WERI-Rb-1 (cell line): Measurements from ENCODE around the gene NIN.
A peak's percentile ranks its signal among the peaks of the same experiment; 100 is the strongest.

Source experiments
- DNase-seq: peaks from one replicate; pipeline ENCODE4 v3.0.0-alpha.2; 2020
- H3K27ac ChIP-seq: fragments of 250-450 bp; sonication (Bioruptor Pico); 2 replicates; pipeline ENCODE4 v1.5.1; 2020; ENCODE audit warnings: mild to moderate bottlenecking, moderate library complexity
- H3K27me3 ChIP-seq: fragments of 250-450 bp; sonication (Bioruptor Pico); 2 replicates; pipeline ENCODE4 v1.5.1; 2021; ENCODE audit warnings: mild to moderate bottlenecking, low read depth, moderate library complexity; ENCODE audit not compliant: insufficient read depth, severe bottlenecking
- H3K36me3 ChIP-seq: fragments of 250-450 bp; sonication (Bioruptor Pico); 2 replicates; pipeline ENCODE4 v1.5.1; 2020; ENCODE audit warnings: mild to moderate bottlenecking, moderate library complexity
- H3K4me3 ChIP-seq: 2 replicates; pipeline ENCODE4 v1.5.1; 2011; ENCODE audit warnings: low read depth, mild to moderate bottlenecking, control low read depth, low read length
- H3K9me3 ChIP-seq: fragments of 250-450 bp; sonication (Bioruptor Pico); 2 replicates; pipeline ENCODE4 v1.5.1; 2021; ENCODE audit warnings: mild to moderate bottlenecking, moderate library complexity; ENCODE audit not compliant: severe bottlenecking
- TF ChIP-seq, protein P1 (sequence below): IDR thresholded peaks from 2 replicates; pipeline ENCODE4 v1.5.1; 2011; ENCODE audit warnings: low read depth, mild to moderate bottlenecking, control low read depth, inconsistent platforms, low read length

Gene NIN

DNA sequence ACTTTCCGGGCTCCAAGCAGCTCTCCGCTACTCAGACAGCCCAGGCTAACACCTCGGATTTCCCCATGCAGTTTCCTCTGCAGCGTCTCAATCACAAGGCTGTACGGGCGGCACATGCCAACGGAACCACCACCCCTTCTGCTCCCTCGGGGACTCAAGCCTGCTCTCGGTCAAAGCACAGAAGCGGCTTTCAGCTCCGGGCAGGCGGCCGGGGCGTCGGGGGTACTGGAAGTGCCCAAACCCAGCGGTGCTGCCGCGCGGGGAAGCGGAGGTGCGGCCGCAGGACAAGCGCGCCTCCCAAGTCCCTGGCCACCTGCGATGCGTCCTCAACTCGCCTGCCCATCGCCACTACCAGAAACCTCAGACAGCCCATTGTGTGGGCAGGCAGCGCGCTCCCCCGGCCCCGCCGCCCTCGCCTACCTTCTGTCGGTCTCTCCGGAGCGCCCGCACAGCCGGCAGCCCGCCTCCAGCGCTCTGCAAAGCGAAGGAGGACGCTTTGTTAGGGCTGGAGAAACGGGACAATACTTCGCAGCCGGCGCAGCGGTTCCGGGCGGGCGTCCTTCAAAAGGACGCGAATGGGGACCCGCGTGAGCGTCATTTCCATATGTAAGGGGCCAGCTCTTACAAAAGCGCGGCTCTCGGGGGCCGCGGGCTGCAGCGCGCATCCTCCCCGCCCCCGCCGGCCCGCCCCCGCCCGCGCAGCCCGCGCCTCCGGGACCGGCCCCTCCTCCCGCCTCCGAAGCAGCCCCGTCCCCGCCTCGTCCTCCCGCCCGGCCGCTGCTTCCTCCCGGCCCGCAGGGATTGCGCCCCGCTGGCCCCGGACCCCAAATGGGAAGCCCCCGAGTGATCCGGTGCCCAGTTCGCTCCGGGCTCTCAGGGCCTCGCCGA is 674 bp downstream of the NIN start:
- TF ChIP-seq, protein P1, sequence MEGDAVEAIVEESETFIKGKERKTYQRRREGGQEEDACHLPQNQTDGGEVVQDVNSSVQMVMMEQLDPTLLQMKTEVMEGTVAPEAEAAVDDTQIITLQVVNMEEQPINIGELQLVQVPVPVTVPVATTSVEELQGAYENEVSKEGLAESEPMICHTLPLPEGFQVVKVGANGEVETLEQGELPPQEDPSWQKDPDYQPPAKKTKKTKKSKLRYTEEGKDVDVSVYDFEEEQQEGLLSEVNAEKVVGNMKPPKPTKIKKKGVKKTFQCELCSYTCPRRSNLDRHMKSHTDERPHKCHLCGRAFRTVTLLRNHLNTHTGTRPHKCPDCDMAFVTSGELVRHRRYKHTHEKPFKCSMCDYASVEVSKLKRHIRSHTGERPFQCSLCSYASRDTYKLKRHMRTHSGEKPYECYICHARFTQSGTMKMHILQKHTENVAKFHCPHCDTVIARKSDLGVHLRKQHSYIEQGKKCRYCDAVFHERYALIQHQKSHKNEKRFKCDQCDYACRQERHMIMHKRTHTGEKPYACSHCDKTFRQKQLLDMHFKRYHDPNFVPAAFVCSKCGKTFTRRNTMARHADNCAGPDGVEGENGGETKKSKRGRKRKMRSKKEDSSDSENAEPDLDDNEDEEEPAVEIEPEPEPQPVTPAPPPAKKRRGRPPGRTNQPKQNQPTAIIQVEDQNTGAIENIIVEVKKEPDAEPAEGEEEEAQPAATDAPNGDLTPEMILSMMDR, result no peak
- H3K27ac ChIP-seq, result peak overlapping the region; percentile 96
- H3K9me3 ChIP-seq, result no peaks in the 10 kb centered on the region
- peaks cover 14% of the 10 kb centered on the region for H3K36me3 ChIP-seq
- DNase-seq, result peak; percentile 57
- peak overlapping the region; percentile 90 for H3K4me3 ChIP-seq
- H3K27me3 ChIP-seq, result no peaks in the 10 kb centered on the region

DNA sequence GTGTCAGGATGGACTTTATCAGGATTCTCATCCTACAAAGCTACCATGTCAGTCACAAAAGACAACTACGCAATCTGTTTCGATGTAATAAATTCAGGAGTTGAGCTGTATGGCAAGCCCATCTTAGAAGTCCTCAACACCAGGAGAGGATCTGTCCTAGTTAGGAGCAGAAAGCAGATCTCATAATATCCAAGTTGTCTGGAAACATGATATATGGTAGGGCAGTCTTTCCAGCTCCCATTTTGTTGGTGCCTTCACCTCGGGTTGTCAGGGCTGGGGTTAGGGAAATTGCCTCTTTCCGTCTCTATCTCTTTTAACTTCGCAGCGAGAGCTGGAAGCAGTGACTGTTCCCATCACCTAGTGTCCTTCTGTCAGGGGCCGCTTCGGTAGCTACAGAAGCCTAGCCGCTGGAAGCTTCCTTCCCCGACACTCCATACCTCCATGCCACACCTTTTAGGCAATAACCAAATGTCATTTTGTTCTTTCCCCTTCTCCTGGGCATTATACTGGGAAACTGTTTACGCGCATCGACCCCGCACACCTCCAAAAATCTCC is 1.4 kb downstream of the NIN start:
- TF ChIP-seq, protein P1, result no peak
- peaks cover 14% of the 10 kb centered on the region for H3K36me3 ChIP-seq

DNA sequence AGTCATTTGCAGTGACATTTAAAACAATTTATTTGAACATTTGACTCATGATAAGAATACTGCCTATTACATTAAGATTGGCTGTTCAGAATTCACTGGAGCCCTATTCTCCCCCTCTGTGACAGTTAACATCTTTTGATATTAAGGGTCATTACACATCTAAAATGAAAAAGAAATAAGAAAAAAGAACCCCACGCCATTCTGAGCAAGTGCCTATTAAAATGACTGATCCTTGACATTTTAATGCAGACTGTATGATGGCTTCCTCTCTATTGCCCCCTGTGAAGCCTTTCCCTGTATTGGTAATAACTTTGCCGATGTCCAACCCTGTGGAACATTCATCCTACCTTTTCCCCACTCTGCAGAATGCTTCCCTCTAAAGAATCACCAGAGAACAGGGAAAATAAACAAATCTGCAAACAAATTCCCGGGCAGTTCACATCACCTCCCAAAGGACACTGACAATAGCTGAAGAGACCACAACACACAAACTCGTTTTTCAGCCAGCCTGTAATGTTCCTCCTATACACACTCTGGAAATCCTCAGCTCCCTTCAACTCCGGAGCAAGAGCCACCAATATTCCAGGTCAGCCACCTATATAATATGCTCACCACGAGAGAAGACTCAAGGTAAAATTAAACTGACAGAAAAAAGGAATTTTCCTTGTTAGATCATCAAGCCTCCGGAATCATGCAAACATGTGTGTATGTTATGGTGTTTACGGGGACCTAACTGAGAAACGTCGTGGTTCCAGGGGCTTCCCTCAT is 2.1 kb downstream of the NIN start:
- Histone ChIP-seq H3K4me3 (peak overlapping the region; percentile 90), H3K27me3 (no peaks in the 10 kb centered on the region), H3K27ac (no peak overlapping the region), H3K36me3 (peaks cover 14% of the 10 kb centered on the region), H3K9me3 (no peaks in the 10 kb centered on the region)
- no peak for DNase-seq
- TF ChIP-seq, protein P1, result no peak

More for the DNA sequence above, 1.4 kb downstream of the NIN start:
- Histone ChIP-seq H3K27me3 (no peaks in the 10 kb centered on the region), H3K27ac (peak overlapping the region; percentile 96), H3K9me3 (no peaks in the 10 kb centered on the region), H3K4me3 (peak overlapping the region; percentile 90)
- no peak for DNase-seq

DNA sequence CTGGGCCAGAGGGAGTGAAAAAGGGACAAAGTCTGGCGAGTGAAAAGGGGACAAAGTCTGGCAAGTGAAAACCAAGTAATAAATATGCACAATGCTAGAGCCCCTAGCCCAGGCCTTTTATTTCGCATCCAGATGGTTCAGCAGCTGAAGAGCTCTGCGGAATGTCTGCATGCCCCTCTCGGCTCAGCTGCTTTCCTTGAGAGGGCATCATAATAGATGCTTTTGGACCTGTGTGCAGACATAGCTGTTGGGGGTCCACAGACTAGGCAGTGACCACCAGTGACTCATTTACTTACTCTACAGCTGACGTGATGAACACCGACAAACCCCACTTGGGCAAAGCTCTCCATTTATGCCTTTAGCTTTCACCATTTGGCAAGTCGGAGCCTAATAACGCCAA is 4.3 kb downstream of the NIN start:
- H3K27me3 ChIP-seq, result no peaks in the 10 kb centered on the region

DNA sequence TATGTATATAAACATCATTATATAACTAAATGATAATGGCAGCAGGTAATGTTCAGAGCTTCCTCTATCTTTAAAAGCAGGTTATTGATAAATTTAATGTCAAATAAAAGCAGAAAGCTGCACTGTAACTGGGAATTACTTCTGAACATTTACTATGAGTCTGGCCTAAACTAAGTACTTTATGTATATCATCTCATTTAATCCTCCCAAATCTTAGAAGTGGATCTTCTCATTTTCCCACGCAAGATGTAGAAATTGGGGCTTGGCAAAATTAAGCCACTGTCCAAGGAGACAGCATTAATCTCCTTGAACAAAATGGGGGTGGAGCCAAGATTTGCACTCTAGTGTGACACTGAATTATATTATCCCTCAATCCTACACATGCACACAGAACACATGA is 5.7 kb downstream of the NIN start:
- H3K27me3 ChIP-seq, result no peaks in the 10 kb centered on the region
- peaks cover 23% of the 10 kb centered on the region; the same call in 1 of the 2 replicates for H3K36me3 ChIP-seq
- no peak for DNase-seq
- no peak overlapping the region for H3K4me3 ChIP-seq
- TF ChIP-seq, protein P1, result no peak
- no peaks in the 10 kb centered on the region for H3K9me3 ChIP-seq
- no peak overlapping the region for H3K27ac ChIP-seq

More for the DNA sequence above, 4.3 kb downstream of the NIN start:
- Histone ChIP-seq H3K9me3 (no peaks in the 10 kb centered on the region), H3K36me3 (peaks cover 14% of the 10 kb centered on the region), H3K4me3 (no peak overlapping the region), H3K27ac (no peak overlapping the region)
- TF ChIP-seq, protein P1, result no peak
- no peak for DNase-seq
